ENCODE results near the gene KCNJ3.
A peak's percentile ranks its signal among the peaks of the same experiment; 100 is the strongest.

Gene KCNJ3

GRCh38 chr2:154713675-154714074 is 15.2 kb downstream of the KCNJ3 start:
- TF ChIP-seq POLR2AphosphoS5 (IDR thresholded peaks at IDR 0.05; ENCODE audit: borderline replicate concordance, low read depth, low read length) (no peak), EZH2 (IDR thresholded peaks at IDR 0.05) (no peak), FOXP2 (optimal IDR thresholded peaks at IDR 0.05; ENCODE audit: control extremely low read depth, extremely low read length, insufficient read depth) (no peak)
- H3K9ac ChIP-seq (ENCODE audit: insufficient read length) = no peak overlapping the region
- no peaks in the 10 kb centered on the region for H3K36me3 ChIP-seq (ENCODE audit: insufficient read depth, low read length)
- H3K27ac ChIP-seq = no peak overlapping the region
- H3K9me3 ChIP-seq (ENCODE audit: low read depth, low read length) = no peaks in the 10 kb centered on the region
- no peak overlapping the region for H3K4me3 ChIP-seq
- no peak for DNase-seq (ENCODE audit: low read depth, low spot score)

- Histone ChIP-seq H3K9ac (ENCODE audit: insufficient read length) (no peak overlapping the region), H3K9me3 (ENCODE audit: low read depth, low read length) (no peaks in the 10 kb centered on the region), H3K27ac (no peak overlapping the region), H3K4me3 (no peak overlapping the region), H3K36me3 (ENCODE audit: insufficient read depth, low read length) (no peaks in the 10 kb centered on the region)
- no peak for DNase-seq (ENCODE audit: low read depth, low spot score)
- TF ChIP-seq POLR2AphosphoS5 (IDR thresholded peaks at IDR 0.05; ENCODE audit: borderline replicate concordance, low read depth, low read length) = no peak
- TF ChIP-seq EZH2 (IDR thresholded peaks at IDR 0.05) = no peak
- no peak for TF ChIP-seq FOXP2 (optimal IDR thresholded peaks at IDR 0.05; ENCODE audit: control extremely low read depth, extremely low read length, insufficient read depth)
These were observed 22.2 kb downstream of the KCNJ3 start for GRCh38 chr2:154720651-154721050.

GRCh38 chr2:154724194-154724797 is 25.8 kb downstream of the KCNJ3 start:
- no peak overlapping the region for H3K27ac ChIP-seq
- no peak overlapping the region for H3K9ac ChIP-seq (ENCODE audit: insufficient read length)
- DNase-seq (ENCODE audit: low read depth, low spot score) = no peak
- no peak overlapping the region for H3K4me3 ChIP-seq
- no peaks in the 10 kb centered on the region for H3K9me3 ChIP-seq (ENCODE audit: low read depth, low read length)
- TF ChIP-seq EZH2 (IDR thresholded peaks at IDR 0.05) = no peak
- no peak for TF ChIP-seq FOXP2 (optimal IDR thresholded peaks at IDR 0.05; ENCODE audit: control extremely low read depth, extremely low read length, insufficient read depth)
- TF ChIP-seq POLR2AphosphoS5 (IDR thresholded peaks at IDR 0.05; ENCODE audit: borderline replicate concordance, low read depth, low read length) = no peak
- H3K36me3 ChIP-seq (ENCODE audit: insufficient read depth, low read length) = no peaks in the 10 kb centered on the region

GRCh38 chr2:154740361-154740760 is 41.9 kb downstream of the KCNJ3 start:
- no peak overlapping the region for H3K27ac ChIP-seq
- no peaks in the 10 kb centered on the region for H3K36me3 ChIP-seq (ENCODE audit: insufficient read depth, low read length)
- H3K9me3 ChIP-seq (ENCODE audit: low read depth, low read length) = 0 out of 2 replicates have a peak, but pooled peaks cover 4% of the 10 kb centered on the region
- no peak for TF ChIP-seq FOXP2 (optimal IDR thresholded peaks at IDR 0.05; ENCODE audit: control extremely low read depth, extremely low read length, insufficient read depth)
- TF ChIP-seq EZH2 (IDR thresholded peaks at IDR 0.05) = no peak
- TF ChIP-seq POLR2AphosphoS5 (IDR thresholded peaks at IDR 0.05; ENCODE audit: borderline replicate concordance, low read depth, low read length) = no peak
- H3K4me3 ChIP-seq = no peak overlapping the region
- no peak for DNase-seq (ENCODE audit: low read depth, low spot score)
- no peak overlapping the region for H3K9ac ChIP-seq (ENCODE audit: insufficient read length)

GRCh38 chr2:154758871-154759270 is 60.4 kb downstream of the KCNJ3 start:
- Histone ChIP-seq H3K9ac (ENCODE audit: insufficient read length) (peak overlapping the region; percentile 57), H3K36me3 (ENCODE audit: insufficient read depth, low read length) (no peaks in the 10 kb centered on the region), H3K27ac (peak overlapping the region; percentile 84), H3K9me3 (ENCODE audit: low read depth, low read length) (0 out of 2 replicates have a peak, but pooled peaks cover 5% of the 10 kb centered on the region), H3K4me3 (peak overlapping the region; percentile 63)
- TF ChIP-seq POLR2AphosphoS5 (IDR thresholded peaks at IDR 0.05; ENCODE audit: borderline replicate concordance, low read depth, low read length) (no peak), EZH2 (IDR thresholded peaks at IDR 0.05) (no peak), FOXP2 (optimal IDR thresholded peaks at IDR 0.05; ENCODE audit: control extremely low read depth, extremely low read length, insufficient read depth) (no peak)
- DNase-seq (ENCODE audit: low read depth, low spot score) = peak; percentile 66

GRCh38 chr2:154762638-154763037 is 64.1 kb downstream of the KCNJ3 start:
- H3K36me3 ChIP-seq (ENCODE audit: insufficient read depth, low read length) = no peaks in the 10 kb centered on the region
- TF ChIP-seq EZH2 (IDR thresholded peaks at IDR 0.05) (no peak), FOXP2 (optimal IDR thresholded peaks at IDR 0.05; ENCODE audit: control extremely low read depth, extremely low read length, insufficient read depth) (no peak), POLR2AphosphoS5 (IDR thresholded peaks at IDR 0.05; ENCODE audit: borderline replicate concordance, low read depth, low read length) (no peak)
- H3K9ac ChIP-seq (ENCODE audit: insufficient read length) = no peak overlapping the region
- no peak overlapping the region for H3K27ac ChIP-seq
- H3K4me3 ChIP-seq = no peak overlapping the region
- H3K9me3 ChIP-seq (ENCODE audit: low read depth, low read length) = 0 out of 2 replicates have a peak, but pooled peaks cover 2% of the 10 kb centered on the region
- no peak for DNase-seq (ENCODE audit: low read depth, low spot score)

- H3K9ac ChIP-seq (ENCODE audit: insufficient read length) = no peak overlapping the region
- H3K36me3 ChIP-seq (ENCODE audit: insufficient read depth, low read length) = no peaks in the 10 kb centered on the region
- no peak overlapping the region for H3K4me3 ChIP-seq
- no peak for DNase-seq (ENCODE audit: low read depth, low spot score)
- TF ChIP-seq POLR2AphosphoS5 (IDR thresholded peaks at IDR 0.05; ENCODE audit: borderline replicate concordance, low read depth, low read length) (no peak), EZH2 (IDR thresholded peaks at IDR 0.05) (no peak), FOXP2 (optimal IDR thresholded peaks at IDR 0.05; ENCODE audit: control extremely low read depth, extremely low read length, insufficient read depth) (no peak)
- H3K27ac ChIP-seq = no peak overlapping the region
- H3K9me3 ChIP-seq (ENCODE audit: low read depth, low read length) = no peaks in the 10 kb centered on the region
These were observed 73.3 kb downstream of the KCNJ3 start for GRCh38 chr2:154771664-154772284.

GRCh38 chr2:154776825-154777224 is 78.3 kb downstream of the KCNJ3 start:
- Histone ChIP-seq H3K4me3 (no peak overlapping the region), H3K36me3 (ENCODE audit: insufficient read depth, low read length) (no peaks in the 10 kb centered on the region), H3K9ac (ENCODE audit: insufficient read length) (no peak overlapping the region), H3K27ac (no peak overlapping the region), H3K9me3 (ENCODE audit: low read depth, low read length) (no peaks in the 10 kb centered on the region)
- DNase-seq (ENCODE audit: low read depth, low spot score) = no peak
- TF ChIP-seq POLR2AphosphoS5 (IDR thresholded peaks at IDR 0.05; ENCODE audit: borderline replicate concordance, low read depth, low read length) (no peak), FOXP2 (optimal IDR thresholded peaks at IDR 0.05; ENCODE audit: control extremely low read depth, extremely low read length, insufficient read depth) (no peak), EZH2 (IDR thresholded peaks at IDR 0.05) (no peak)

Measured in SK-N-MC (cell line).